ENCODE data around the gene RAD50.

Gene RAD50

DNA sequence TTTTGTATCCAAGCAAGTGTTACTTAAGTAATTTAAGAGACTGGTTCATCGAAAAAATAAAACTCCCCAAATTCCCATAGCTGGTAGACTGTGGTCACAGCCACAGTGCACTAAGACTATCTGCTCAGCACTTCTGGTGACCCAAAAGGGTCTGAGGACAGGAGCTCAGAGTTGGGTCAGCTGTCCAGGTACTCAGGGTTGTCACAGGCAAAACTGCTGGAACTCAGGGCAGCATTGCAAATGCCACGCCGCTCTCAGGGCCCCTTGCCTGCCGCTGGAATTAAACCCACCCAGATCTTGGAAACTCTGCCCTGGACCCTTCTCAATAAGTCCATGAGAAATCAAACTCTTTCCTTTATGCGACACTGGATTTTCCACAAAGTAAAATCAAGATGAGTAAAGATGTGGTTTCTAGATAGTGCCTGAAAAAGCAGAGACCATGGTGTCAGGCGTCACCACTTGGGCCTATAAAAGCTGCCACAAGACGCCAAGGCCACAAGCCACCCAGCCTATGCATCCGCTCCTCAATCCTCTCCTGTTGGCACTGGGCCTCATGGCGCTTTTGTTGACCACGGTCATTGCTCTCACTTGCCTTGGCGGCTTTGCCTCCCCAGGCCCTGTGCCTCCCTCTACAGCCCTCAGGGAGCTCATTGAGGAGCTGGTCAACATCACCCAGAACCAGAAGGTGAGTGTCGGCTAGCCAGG is 101.1 kb downstream of the RAD50 start, which contains the start of gene IL13:
IL13 (plus strand) TSS at position 498 of the 705 bp plus-strand sequence; CDS start at position 512, 14 bp downstream.
- Histone ChIP-seq H3K27ac (ENCODE audit: low read length) (no peak within 1 kb of the TSS), H2AFZ (ENCODE audit: low read length) (no peak within 1 kb of the TSS), H3K36me3 (replicated peaks; ENCODE audit: insufficient read depth, low read length) (no peaks in the 10 kb centered on the region), H3K9me2 (replicated peaks; ENCODE audit: insufficient read depth, low read length) (no peaks in the 10 kb centered on the region), H3K4me2 (ENCODE audit: low read depth, low read length) (no peak within 1 kb of the TSS), H3K4me3 (ENCODE audit: low read length) (no peak within 1 kb of the TSS), H3K79me2 (ENCODE audit: low read length) (no peaks in the 10 kb centered on the region), H4K20me1 (ENCODE audit: insufficient read depth, low read length) (no peaks in the 10 kb centered on the region), H3K9ac (ENCODE audit: low read length) (no peak within 1 kb of the TSS), H3K9me3 (replicated peaks; ENCODE audit: insufficient read depth, low read length) (no peaks in the 10 kb centered on the region), H3K4me1 (ENCODE audit: low read length) (no peaks in the 10 kb centered on the region), H3K27me3 (replicated peaks; ENCODE audit: insufficient read depth, low read length) (no peaks in the 10 kb centered on the region), H3F3A (ENCODE audit: insufficient read depth, low read length) (no peaks in the 10 kb centered on the region)
- TF ChIP-seq, protein P1, sequence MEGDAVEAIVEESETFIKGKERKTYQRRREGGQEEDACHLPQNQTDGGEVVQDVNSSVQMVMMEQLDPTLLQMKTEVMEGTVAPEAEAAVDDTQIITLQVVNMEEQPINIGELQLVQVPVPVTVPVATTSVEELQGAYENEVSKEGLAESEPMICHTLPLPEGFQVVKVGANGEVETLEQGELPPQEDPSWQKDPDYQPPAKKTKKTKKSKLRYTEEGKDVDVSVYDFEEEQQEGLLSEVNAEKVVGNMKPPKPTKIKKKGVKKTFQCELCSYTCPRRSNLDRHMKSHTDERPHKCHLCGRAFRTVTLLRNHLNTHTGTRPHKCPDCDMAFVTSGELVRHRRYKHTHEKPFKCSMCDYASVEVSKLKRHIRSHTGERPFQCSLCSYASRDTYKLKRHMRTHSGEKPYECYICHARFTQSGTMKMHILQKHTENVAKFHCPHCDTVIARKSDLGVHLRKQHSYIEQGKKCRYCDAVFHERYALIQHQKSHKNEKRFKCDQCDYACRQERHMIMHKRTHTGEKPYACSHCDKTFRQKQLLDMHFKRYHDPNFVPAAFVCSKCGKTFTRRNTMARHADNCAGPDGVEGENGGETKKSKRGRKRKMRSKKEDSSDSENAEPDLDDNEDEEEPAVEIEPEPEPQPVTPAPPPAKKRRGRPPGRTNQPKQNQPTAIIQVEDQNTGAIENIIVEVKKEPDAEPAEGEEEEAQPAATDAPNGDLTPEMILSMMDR (IDR thresholded peaks at IDR 0.05; ENCODE audit: low read length): no peak
- TF ChIP-seq EZH2 (optimal IDR thresholded peaks at IDR 0.05; ENCODE audit: low read depth, low read length) (no peak), EZH2phosphoT487 (IDR thresholded peaks at IDR 0.05; ENCODE audit: low read length) (no peak)
- DNase-seq: no peak

GRCh38 chr5:132658381-132659302 is 101.9 kb downstream of the RAD50 start:
- DNase-seq: no peak
- Histone ChIP-seq H3K9me2 (replicated peaks; ENCODE audit: insufficient read depth, low read length) (no peaks in the 10 kb centered on the region), H2AFZ (ENCODE audit: low read length) (no peak overlapping the region), H3K27ac (ENCODE audit: low read length) (no peak overlapping the region), H3K9me3 (replicated peaks; ENCODE audit: insufficient read depth, low read length) (no peaks in the 10 kb centered on the region), H3K4me2 (ENCODE audit: low read depth, low read length) (no peak overlapping the region), H3K27me3 (replicated peaks; ENCODE audit: insufficient read depth, low read length) (no peaks in the 10 kb centered on the region), H3K36me3 (replicated peaks; ENCODE audit: insufficient read depth, low read length) (no peaks in the 10 kb centered on the region), H3K79me2 (ENCODE audit: low read length) (no peaks in the 10 kb centered on the region), H4K20me1 (ENCODE audit: insufficient read depth, low read length) (no peaks in the 10 kb centered on the region), H3K9ac (ENCODE audit: low read length) (no peak overlapping the region), H3F3A (ENCODE audit: insufficient read depth, low read length) (no peaks in the 10 kb centered on the region), H3K4me1 (ENCODE audit: low read length) (peaks cover 6% of the 10 kb centered on the region), H3K4me3 (ENCODE audit: low read length) (no peak overlapping the region)
- no peak for TF ChIP-seq EZH2 (optimal IDR thresholded peaks at IDR 0.05; ENCODE audit: low read depth, low read length)
- TF ChIP-seq, protein P1 (IDR thresholded peaks at IDR 0.05; ENCODE audit: low read length): no peak
- TF ChIP-seq EZH2phosphoT487 (IDR thresholded peaks at IDR 0.05; ENCODE audit: low read length): no peak

DNA sequence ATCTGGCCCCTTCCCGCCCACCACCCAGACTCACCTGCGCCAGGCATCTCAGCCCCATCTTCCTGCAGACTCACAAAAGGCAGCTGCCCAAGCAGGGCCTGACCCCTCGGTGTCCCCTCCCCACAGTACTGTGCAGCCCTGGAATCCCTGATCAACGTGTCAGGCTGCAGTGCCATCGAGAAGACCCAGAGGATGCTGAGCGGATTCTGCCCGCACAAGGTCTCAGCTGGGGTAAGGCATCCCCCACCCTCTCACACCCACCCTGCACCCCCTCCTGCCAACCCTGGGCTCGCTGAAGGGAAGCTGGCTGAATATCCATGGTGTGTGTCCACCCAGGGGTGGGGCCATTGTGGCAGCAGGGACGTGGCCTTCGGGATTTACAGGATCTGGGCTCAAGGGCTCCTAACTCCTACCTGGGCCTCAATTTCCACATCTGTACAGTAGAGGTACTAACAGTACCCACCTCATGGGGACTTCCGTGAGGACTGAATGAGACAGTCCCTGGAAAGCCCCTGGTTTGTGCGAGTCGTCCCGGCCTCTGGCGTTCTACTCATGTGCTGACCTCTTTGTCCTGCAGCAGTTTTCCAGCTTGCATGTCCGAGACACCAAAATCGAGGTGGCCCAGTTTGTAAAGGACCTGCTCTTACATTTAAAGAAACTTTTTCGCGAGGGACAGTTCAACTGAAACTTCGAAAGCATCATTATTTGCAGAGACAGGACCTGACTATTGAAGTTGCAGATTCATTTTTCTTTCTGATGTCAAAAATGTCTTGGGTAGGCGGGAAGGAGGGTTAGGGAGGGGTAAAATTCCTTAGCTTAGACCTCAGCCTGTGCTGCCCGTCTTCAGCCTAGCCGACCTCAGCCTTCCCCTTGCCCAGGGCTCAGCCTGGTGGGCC is 103.1 kb downstream of the RAD50 start:
- H3F3A ChIP-seq (ENCODE audit: insufficient read depth, low read length): no peaks in the 10 kb centered on the region
- no peak overlapping the region for H3K4me2 ChIP-seq (ENCODE audit: low read depth, low read length)
- no peaks in the 10 kb centered on the region for H4K20me1 ChIP-seq (ENCODE audit: insufficient read depth, low read length)
- no peak overlapping the region for H2AFZ ChIP-seq (ENCODE audit: low read length)
- no peaks in the 10 kb centered on the region for H3K9me3 ChIP-seq (replicated peaks; ENCODE audit: insufficient read depth, low read length)
- no peaks in the 10 kb centered on the region for H3K27me3 ChIP-seq (replicated peaks; ENCODE audit: insufficient read depth, low read length)
- no peak for DNase-seq
- TF ChIP-seq, protein P1 (IDR thresholded peaks at IDR 0.05; ENCODE audit: low read length): no peak
- TF ChIP-seq EZH2phosphoT487 (IDR thresholded peaks at IDR 0.05; ENCODE audit: low read length): no peak
- no peak overlapping the region for H3K4me3 ChIP-seq (ENCODE audit: low read length)
- H3K9me2 ChIP-seq (replicated peaks; ENCODE audit: insufficient read depth, low read length): no peaks in the 10 kb centered on the region
- peaks cover 6% of the 10 kb centered on the region for H3K4me1 ChIP-seq (ENCODE audit: low read length)
- no peaks in the 10 kb centered on the region for H3K79me2 ChIP-seq (ENCODE audit: low read length)
- H3K27ac ChIP-seq (ENCODE audit: low read length): no peak overlapping the region
- no peaks in the 10 kb centered on the region for H3K36me3 ChIP-seq (replicated peaks; ENCODE audit: insufficient read depth, low read length)
- H3K9ac ChIP-seq (ENCODE audit: low read length): no peak overlapping the region
